Body of pancreas (tissue), 4 donors: ENCODE measurements around the gene NIPA2.

Source experiments
- POLR2A ChIP-seq, 3 donors: fragments of 450-650 bp; IDR thresholded peaks; one replicate each; pipeline ENCODE4 v1.6.1; 2016; ENCODE audit warnings: antibody characterized with exemption in 3 of 3, mild to moderate bottlenecking in 2 of 3
- TF ChIP-seq, protein P1 (sequence below), 7 experiments: fragments of 450-650 bp in 4 of 7; fragments of 200-600 bp in 3 of 7; sonication (generic) in 3 of 7; IDR thresholded peaks; one replicate each; pipeline ENCODE4 v1.5.1; 2016 to 2019; ENCODE audit warnings: antibody characterized with exemption in 7 of 7

DNA sequence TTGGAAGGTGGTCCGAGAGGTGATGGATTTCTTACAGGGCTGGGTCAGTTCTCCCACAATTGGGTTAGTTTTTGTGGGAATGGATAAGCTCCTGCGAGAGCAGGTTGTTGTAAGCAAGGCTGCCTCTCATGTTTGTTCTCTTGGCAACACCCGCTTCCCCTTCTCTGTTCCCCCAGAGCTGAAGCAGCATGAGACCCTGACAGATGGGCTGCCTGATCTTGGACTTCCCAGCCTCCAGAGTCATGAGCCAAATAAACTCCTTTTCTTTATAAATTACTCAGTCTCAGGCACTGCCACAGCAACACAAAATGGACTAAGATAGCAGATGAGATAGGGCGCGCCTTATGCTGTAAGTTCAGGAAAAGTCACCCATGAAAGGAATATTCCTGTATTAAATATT is 38.7 kb downstream of the NIPA2 start:
- TF ChIP-seq, protein P1, sequence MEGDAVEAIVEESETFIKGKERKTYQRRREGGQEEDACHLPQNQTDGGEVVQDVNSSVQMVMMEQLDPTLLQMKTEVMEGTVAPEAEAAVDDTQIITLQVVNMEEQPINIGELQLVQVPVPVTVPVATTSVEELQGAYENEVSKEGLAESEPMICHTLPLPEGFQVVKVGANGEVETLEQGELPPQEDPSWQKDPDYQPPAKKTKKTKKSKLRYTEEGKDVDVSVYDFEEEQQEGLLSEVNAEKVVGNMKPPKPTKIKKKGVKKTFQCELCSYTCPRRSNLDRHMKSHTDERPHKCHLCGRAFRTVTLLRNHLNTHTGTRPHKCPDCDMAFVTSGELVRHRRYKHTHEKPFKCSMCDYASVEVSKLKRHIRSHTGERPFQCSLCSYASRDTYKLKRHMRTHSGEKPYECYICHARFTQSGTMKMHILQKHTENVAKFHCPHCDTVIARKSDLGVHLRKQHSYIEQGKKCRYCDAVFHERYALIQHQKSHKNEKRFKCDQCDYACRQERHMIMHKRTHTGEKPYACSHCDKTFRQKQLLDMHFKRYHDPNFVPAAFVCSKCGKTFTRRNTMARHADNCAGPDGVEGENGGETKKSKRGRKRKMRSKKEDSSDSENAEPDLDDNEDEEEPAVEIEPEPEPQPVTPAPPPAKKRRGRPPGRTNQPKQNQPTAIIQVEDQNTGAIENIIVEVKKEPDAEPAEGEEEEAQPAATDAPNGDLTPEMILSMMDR (IDR thresholded peaks at IDR 0.05): no peak
- TF ChIP-seq POLR2A (IDR thresholded peaks at IDR 0.05): no peak
